ENCODE data around the gene GPRC5C. TPM values are rescaled to one million over a fixed set of nuclear protein-coding genes. Genes with fewer than 3 reads are reported as not detected.
A peak's percentile ranks its signal among the peaks of the same experiment; 100 is the strongest.

The GPRC5C gene, protein sequence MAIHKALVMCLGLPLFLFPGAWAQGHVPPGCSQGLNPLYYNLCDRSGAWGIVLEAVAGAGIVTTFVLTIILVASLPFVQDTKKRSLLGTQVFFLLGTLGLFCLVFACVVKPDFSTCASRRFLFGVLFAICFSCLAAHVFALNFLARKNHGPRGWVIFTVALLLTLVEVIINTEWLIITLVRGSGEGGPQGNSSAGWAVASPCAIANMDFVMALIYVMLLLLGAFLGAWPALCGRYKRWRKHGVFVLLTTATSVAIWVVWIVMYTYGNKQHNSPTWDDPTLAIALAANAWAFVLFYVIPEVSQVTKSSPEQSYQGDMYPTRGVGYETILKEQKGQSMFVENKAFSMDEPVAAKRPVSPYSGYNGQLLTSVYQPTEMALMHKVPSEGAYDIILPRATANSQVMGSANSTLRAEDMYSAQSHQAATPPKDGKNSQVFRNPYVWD
- polyA plus RNA-seq: 0.18 TPM

DNA sequence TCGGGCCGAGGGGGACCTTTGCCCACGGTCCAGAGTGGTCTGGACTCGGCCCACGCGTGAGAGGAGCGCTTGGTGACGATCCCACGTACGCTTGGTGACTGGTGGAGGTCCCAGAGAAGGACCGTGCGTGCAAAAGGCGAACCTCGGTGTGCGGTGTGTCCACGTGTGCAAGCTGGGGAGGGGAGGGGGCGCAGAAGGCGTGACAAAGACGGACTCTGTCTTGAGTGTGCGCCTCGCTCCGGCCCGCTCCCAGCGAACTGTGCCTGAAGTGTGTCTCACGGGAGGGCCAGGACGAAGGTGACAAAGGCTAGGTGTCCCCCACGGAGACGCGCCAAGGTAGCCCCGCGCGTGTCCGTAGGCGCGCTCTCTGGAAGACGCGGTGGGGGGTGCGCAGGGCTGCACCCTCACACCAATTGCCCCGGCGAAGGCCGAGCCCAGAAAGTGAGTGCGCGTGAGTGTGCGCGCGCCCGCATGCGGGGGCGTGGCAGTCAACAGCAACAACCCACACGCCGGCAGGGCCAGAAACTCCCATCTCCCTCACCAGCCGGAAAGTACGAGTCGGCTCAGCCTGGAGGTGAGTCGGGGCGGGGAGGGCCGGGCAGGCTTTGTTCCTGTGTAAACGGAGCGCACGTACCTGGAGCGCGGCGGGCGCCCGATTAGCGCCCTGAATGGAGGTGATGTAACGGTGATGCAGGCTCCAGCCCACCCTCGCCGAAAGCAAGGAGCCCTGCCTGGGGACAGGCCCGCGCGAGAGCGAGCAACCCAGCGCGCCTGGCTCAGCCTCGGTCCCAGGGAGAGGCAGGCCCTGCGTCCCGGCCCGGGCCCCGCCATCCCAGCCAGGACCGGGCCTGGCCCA lies at the start of gene GPRC5C:
GPRC5C (plus strand) TSS at position 521 of the 856 bp plus-strand sequence. CDS start 7,689 bp downstream, outside the sequence.
- peaks cover 1 to 12% (median 5%) of the 10 kb centered on the region in 3 donors for H3K4me1 Mint-ChIP-seq
- no peaks in the 10 kb centered on the region for H3K36me3 Mint-ChIP-seq
- H3K4me3 Mint-ChIP-seq: peak within 1 kb of the TSS in 3 of 4 donors; percentile 59 to 86 (median 74)
- peak within 1 kb of the TSS in 1 of 3 donors; percentile 56 for H3K27ac Mint-ChIP-seq
- H3K27me3 Mint-ChIP-seq: peaks cover 46% of the 10 kb centered on the region
- peaks cover 0 to 8% (median 4%) of the 10 kb centered on the region in 3 donors for H3K9me3 Mint-ChIP-seq

DNA sequence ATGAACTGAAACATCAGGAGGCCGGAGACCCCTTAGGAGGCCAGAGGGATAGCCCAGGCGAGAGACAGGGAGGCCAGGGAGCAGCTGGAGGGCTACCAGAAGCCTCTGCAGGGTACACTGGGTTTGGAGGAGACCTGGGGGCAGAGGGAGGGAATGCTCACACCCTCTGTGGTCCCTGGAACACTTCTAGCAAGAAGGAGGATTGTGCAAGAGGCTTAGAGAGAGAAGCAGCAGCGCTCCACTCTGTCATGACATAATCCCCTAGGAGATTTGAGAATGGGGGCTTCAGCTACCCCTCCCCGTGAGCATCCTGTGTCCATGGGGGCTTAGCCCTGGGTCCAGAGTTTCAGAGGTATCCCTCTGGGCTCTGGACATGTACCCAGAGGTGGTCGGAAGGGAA lies 48.7 kb upstream of the GPRC5C start:
- Mint-ChIP-seq H3K27me3 (peaks cover 9% of the 10 kb centered on the region), H3K4me3 (no peak overlapping the region), H3K27ac (no peak overlapping the region), H3K9me3 (no peaks in the 10 kb centered on the region), H3K4me1 (peaks cover 0 to 2% (median 0%) of the 10 kb centered on the region in 3 donors), H3K36me3 (no peaks in the 10 kb centered on the region)

DNA sequence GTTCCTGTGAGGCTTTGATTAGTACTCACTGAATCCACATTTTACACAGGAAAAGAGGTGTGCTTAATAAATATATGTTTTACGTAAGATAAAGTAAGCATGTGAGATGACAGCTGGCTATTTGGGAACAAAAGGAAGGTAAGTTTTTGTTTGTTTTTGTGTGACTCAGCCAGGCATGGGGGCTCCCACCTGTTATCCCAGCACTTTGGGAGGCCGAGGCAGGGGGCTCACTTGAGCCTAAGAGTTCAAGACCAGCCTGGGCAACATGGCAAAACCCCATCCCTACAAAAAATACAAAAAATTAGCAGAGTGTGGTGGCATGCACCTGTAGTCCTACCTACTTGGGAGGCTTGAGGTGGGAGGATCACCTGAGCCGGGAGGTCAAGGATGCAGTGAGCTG lies 46.7 kb upstream of the GPRC5C start:
- peaks cover 0 to 2% (median 0%) of the 10 kb centered on the region in 3 donors for H3K4me1 Mint-ChIP-seq
- no peak overlapping the region for H3K4me3 Mint-ChIP-seq
- H3K9me3 Mint-ChIP-seq: no peaks in the 10 kb centered on the region
- peaks cover 7% of the 10 kb centered on the region for H3K27me3 Mint-ChIP-seq
- peak overlapping the region in 1 of 3 donors; percentile 62 for H3K27ac Mint-ChIP-seq
- no peaks in the 10 kb centered on the region for H3K36me3 Mint-ChIP-seq

DNA sequence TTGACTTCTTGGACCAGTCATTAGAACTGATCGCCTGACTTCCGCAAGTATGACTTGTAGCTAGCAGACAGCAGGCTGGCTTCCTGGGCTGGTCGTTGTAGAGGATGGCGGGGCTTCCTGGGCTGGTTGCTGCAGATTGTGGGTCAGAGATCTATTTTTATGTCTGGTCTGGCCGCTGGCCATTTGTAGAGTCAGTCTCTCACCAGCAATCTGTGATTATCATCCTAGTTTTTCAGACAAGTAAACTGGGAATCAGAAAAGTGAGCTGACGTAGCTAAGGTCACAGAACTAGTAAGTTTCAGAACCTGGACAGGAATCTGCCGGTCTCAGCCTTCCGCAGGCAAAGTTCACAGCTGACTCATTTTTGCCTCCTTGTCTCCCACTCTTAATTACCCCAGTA lies 45.5 kb upstream of the GPRC5C start:
- H3K27ac Mint-ChIP-seq: no peak overlapping the region
- H3K27me3 Mint-ChIP-seq: peaks cover 7% of the 10 kb centered on the region
- no peaks in the 10 kb centered on the region for H3K4me1 Mint-ChIP-seq
- no peak overlapping the region for H3K4me3 Mint-ChIP-seq
- H3K9me3 Mint-ChIP-seq: no peaks in the 10 kb centered on the region
- H3K36me3 Mint-ChIP-seq: no peaks in the 10 kb centered on the region

DNA sequence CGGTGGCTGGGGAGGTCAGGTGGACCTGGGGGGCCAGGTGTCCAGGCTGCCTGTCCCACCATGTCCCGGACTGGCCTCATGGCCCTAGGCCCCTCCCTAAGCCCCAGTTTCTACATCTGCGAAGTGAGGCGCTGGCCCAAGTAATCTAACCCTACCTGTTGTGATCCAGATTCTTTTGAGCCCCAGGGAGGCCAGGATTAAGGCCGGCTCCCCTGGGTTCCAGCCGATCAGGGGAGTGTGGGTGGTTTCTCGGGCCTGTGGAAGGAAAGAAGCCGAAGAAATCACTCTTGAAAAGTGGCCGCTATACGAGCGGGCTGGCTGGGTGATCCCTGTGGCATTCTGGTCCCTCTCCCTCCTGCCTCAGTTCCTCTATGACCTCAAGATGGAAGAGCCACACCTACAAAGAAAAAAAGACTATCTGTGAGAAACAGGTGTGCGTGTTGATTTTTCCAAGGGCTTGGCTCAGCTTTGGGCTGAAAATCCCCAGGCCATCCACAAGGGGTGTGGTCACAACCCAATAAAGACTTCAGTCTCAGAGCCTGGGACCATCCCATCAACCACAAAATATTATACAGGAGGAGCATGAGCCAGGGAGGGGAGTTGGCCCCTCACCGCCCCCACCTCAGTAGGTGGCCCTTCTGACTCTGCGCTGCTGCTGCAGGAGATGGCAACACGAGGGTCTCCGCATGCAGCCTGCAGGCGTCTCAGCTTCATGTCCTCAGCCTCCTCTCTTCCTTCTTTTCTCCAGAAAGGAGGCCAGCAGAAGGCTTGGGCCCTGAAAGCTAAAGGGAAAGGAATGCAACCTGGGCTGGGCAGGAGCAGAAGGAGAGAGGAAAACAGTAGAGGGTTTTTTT lies 44.3 kb upstream of the GPRC5C start:
- Mint-ChIP-seq H3K36me3 (no peaks in the 10 kb centered on the region), H3K27ac (no peak overlapping the region), H3K9me3 (no peaks in the 10 kb centered on the region), H3K4me1 (no peaks in the 10 kb centered on the region), H3K27me3 (peaks cover 7% of the 10 kb centered on the region), H3K4me3 (no peak overlapping the region)

DNA sequence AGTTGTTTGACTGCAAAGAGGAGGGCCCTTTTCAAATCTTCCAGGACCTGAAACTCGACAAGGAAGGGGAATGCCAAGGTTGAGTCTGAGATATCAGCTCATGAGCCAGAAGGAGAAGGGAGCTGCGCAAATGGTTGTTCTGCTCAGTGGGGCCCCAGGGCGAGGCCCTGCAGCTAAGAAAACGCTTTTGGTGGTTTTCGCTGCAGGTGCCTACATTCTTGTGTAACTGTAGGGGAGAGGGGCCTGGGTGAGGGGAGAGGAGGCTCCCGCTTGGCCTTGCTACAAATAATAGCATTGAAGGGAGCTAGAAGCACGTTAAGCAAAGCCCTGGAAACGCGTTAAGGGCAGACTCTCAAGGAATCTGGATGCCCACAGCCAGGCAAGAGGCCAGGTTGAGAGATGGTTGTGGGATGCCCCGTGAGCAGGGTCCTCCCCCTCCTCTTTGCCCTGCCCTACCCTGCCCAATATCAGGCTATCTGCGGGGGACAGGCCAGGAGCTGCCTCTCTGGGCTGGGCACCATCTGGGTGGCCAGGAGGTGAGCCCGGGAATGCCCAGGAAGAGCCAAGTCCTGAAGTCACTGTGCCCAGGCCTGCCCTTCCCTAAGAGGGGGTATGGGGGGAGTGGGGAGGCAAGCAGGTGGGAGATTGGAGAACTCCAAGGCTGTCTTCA lies 42.7 kb upstream of the GPRC5C start:
- H3K4me3 Mint-ChIP-seq: no peak overlapping the region
- no peaks in the 10 kb centered on the region for H3K36me3 Mint-ChIP-seq
- peaks cover 0 to 3% (median 0%) of the 10 kb centered on the region in 3 donors for H3K9me3 Mint-ChIP-seq
- H3K4me1 Mint-ChIP-seq: peaks cover 0 to 2% (median 0%) of the 10 kb centered on the region in 3 donors
- peaks cover 14% of the 10 kb centered on the region for H3K27me3 Mint-ChIP-seq
- H3K27ac Mint-ChIP-seq: peak overlapping the region in 1 of 3 donors; percentile 63

DNA sequence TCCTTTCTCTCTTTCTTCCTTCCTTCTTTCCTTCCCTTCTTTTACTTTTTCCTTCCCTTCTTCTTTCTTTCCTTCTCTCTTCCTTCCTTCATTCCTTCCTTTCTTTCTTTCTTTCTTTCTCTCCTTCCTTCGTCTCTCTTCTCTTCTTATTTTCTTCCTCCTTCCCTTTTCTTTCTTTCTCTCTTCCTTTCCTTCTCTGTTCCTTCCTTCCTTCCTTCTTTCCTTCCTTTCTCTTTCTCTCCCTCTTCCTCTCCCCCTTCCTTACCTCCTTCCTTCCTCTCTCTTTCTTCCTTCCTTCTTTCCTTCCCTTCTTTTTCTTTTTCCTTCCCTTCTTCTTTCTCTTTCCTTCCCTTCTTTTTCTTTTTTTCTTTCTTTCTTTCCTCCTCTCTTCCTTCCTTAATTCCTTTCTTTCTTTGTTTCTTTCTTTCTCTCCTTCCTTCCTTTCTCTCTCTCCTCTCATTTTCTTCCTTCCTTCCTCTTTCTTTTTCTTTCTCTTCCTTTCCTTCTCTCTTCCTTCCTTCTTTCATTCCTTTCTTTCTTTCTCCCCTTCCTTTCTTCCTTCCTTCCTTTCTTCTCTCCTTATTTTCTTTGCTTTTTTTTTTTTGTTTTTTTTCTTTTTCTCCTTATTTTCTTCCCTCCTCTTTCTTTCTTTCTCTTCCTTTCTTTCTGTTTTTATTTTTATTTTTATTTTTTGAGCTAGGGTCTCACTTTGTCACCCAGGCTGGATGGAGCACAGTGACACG lies 41.8 kb upstream of the GPRC5C start:
- Mint-ChIP-seq H3K27me3 (peaks cover 11% of the 10 kb centered on the region), H3K36me3 (no peaks in the 10 kb centered on the region), H3K9me3 (peaks cover 0 to 3% (median 0%) of the 10 kb centered on the region in 3 donors), H3K27ac (no peak overlapping the region), H3K4me1 (peaks cover 0 to 2% (median 0%) of the 10 kb centered on the region in 3 donors), H3K4me3 (no peak overlapping the region)

DNA sequence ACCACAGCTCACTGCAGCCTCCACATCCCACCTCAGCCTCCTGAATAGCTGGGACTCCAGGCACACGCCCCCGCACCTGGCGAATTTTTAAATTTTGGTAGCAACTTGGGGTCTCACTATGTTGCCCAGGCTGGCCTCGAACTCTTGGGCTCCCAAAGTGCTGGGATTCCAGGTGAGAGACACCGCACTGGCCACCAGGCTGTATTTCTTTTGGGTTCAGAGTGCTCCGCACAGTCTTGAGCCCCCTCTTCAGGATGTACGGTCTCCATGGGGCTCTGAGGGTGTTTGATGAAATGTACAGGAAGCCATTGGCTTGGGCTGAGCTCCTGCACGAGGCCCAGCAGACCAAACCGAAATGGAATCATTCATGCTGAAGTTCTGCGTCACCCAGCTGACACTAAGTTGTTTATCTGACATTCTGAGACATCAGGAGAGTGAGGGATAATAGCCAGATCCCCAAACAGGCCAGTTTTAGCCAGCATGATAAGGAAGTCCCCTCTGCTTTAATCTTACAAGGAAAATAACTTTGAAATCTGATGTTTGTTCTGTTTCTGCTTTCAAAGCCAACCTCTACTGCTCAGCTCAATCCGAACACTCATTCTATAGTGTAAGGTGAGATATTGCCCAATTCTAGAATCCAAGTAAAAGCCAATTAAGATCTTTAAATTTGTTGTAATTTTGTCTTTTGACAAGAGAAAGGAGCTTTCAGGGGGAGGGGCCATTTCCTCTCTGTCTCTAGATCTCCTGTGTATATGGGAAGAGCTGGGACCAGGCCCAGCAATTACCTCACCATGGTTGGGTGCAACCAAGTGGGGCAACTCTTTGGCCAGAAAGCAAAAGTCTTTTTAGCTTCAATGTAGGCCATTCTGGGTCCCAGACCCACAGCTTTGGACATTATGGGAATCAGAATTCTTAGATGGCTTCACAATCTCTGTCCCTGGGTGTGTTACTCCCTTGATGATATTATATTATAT lies 40.9 kb upstream of the GPRC5C start:
- H3K27ac Mint-ChIP-seq: no peak overlapping the region
- H3K9me3 Mint-ChIP-seq: peaks cover 0 to 3% (median 0%) of the 10 kb centered on the region in 3 donors
- peaks cover 9% of the 10 kb centered on the region for H3K27me3 Mint-ChIP-seq
- peaks cover 0 to 2% (median 0%) of the 10 kb centered on the region in 3 donors for H3K4me1 Mint-ChIP-seq
- H3K36me3 Mint-ChIP-seq: no peaks in the 10 kb centered on the region
- H3K4me3 Mint-ChIP-seq: no peak overlapping the region

DNA sequence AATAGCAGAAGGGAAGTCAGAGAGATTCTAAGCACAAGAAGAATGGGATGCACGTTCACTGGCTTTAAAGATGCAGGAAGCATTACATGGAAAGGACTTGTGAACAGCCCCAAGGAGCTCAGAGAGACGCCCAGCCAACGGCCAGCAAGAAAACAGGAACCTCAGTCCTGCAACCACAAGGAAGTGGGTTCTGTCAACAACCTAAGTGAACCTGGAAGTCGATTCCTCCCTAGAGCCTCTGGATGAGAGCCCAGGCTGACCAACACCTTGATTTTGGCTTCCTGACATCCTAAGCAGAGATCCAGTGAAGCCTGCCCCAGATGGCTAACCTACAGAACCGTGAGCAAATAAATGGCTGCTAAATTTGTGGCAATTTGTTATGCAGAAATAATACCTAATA lies 40.1 kb upstream of the GPRC5C start:
- Mint-ChIP-seq H3K36me3 (no peaks in the 10 kb centered on the region), H3K9me3 (peaks cover 0 to 3% (median 0%) of the 10 kb centered on the region in 3 donors), H3K4me3 (no peak overlapping the region), H3K27me3 (peaks cover 7% of the 10 kb centered on the region), H3K27ac (no peak overlapping the region), H3K4me1 (peaks cover 0 to 2% (median 0%) of the 10 kb centered on the region in 3 donors)

DNA sequence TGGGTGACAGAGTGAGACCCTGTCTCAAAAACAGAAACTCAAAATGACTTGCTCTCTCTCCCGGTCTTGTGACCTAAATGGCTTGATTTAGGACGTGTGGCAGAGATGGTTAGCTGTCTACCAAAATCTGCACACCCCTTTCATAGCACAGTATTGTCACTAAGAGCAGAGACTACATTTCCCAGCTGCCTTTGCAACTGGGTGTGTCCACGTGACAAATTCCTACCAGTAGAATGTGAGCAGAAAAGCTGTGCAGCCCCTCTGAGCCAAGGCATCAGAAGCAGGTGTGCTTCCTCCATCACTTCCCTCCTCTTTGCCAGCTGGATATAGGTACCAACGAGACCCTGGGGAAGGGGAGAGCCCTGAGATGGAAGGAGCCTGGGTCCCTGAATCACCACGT lies 39.0 kb upstream of the GPRC5C start:
- Mint-ChIP-seq H3K27me3 (peaks cover 7% of the 10 kb centered on the region), H3K27ac (no peak overlapping the region), H3K4me1 (peaks cover 0 to 2% (median 0%) of the 10 kb centered on the region in 3 donors), H3K4me3 (no peak overlapping the region), H3K9me3 (peaks cover 0 to 3% (median 0%) of the 10 kb centered on the region in 3 donors), H3K36me3 (no peaks in the 10 kb centered on the region)

DNA sequence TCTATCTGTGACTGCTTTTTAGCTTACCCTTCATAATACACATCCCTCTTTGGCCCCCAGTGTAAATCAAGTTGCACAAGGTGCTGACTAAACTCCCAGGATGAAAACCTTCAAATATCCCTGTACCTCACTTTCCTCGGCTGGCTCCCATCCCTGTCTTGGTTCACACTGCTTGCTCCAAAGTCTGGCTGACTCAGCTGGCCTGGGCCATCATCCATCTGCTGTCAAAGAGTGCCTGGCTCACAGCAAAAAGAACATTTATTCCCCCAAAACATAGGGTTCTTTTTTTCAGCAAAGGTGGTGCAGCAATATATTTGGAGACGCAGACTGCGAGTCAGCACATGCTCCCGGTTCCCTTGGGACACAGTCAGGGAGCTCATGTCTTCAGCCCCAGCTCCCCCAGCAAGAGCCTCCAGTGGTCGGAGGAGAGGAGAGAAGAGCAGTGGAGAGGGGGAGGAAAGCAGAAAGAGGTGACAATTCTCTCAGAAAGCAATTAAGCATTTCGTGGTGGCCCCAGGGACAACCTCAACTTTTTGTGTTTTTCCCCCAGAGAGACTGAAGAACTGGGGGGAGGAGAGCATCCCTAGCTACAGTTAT lies 38.4 kb upstream of the GPRC5C start:
- Mint-ChIP-seq H3K27me3 (peaks cover 7% of the 10 kb centered on the region), H3K9me3 (peaks cover 0 to 3% (median 0%) of the 10 kb centered on the region in 3 donors), H3K4me1 (peaks cover 0 to 2% (median 0%) of the 10 kb centered on the region in 3 donors), H3K36me3 (no peaks in the 10 kb centered on the region), H3K4me3 (no peak overlapping the region), H3K27ac (no peak overlapping the region)

DNA sequence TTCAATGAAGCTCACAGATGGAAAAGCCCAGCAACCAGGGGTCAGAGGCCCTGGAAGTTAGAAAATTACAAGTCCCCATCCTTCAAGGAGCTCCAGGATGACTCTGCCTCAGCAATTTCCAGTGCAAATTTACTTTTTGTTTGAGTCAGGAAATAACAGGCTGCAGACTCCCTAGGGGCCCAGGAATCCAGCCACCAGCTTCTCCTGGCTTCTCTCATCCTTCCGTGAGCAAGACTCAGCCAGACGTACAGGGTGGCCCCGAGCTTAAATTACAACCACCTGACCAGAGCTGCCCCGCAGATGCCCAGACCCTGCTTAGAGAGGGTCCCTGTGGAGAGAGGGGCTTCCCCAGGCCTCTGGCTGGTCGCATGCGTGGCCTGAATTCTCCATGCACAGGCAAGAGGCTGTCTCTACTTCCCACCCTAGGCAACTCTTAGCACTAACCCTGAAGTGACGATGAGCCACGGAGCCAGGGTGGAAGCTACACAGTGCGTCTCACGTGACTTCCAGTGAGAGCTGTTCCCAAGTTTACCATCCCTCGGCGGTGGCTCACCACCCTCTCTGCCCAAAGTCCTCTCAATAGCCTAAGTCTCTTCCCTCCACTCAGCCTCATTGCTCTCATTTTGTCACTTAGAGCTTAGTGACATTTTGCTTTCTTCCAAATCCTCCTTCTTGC lies 37.5 kb upstream of the GPRC5C start:
- H3K4me3 Mint-ChIP-seq: no peak overlapping the region
- peaks cover 0 to 3% (median under 1%) of the 10 kb centered on the region in 3 donors for H3K9me3 Mint-ChIP-seq
- no peak overlapping the region for H3K27ac Mint-ChIP-seq
- H3K36me3 Mint-ChIP-seq: no peaks in the 10 kb centered on the region
- peaks cover 0 to 2% (median 0%) of the 10 kb centered on the region in 3 donors for H3K4me1 Mint-ChIP-seq
- peaks cover 7% of the 10 kb centered on the region for H3K27me3 Mint-ChIP-seq

Data from IgD-negative memory B cell (primary cell).